Measurements from ENCODE around the gene TENM4. TPM values are rescaled to one million over a fixed set of nuclear protein-coding genes. Genes with fewer than 3 reads are reported as not detected.

Gene TENM4
- total and polyA plus RNA-seq, 2 of the 13 experiments (the other 11 are each of a cell fraction or from before 2014, with no cell fraction given), result not detected

DNA sequence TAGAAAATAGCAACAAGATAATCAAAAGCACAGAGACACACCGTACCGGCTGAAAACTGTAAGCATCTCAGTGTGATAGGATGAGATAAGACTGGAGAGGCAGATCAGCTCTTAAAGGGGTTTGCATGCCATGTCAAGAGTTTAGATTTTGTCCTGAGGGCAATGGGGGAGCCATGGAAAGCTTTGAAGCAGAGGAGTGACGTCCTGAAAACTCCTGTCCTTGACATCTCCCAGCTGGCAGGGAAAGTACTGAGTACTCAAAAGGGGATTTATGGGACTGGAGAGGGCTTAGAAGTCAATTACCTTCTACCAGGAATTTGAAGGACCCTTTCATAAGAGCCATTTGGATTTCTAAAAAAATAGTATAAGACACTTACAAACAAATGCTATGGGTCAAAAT is 445.7 kb downstream of the TENM4 start:
- WGBS (ENCODE audit: low lambda C conversion rate), result 29% methylated on average over 3 of the region's 3 CpGs
- no peak for FAIRE-seq
- POLR2A ChIA-PET, result no interaction called here
- TF ChIP-seq, protein P1, sequence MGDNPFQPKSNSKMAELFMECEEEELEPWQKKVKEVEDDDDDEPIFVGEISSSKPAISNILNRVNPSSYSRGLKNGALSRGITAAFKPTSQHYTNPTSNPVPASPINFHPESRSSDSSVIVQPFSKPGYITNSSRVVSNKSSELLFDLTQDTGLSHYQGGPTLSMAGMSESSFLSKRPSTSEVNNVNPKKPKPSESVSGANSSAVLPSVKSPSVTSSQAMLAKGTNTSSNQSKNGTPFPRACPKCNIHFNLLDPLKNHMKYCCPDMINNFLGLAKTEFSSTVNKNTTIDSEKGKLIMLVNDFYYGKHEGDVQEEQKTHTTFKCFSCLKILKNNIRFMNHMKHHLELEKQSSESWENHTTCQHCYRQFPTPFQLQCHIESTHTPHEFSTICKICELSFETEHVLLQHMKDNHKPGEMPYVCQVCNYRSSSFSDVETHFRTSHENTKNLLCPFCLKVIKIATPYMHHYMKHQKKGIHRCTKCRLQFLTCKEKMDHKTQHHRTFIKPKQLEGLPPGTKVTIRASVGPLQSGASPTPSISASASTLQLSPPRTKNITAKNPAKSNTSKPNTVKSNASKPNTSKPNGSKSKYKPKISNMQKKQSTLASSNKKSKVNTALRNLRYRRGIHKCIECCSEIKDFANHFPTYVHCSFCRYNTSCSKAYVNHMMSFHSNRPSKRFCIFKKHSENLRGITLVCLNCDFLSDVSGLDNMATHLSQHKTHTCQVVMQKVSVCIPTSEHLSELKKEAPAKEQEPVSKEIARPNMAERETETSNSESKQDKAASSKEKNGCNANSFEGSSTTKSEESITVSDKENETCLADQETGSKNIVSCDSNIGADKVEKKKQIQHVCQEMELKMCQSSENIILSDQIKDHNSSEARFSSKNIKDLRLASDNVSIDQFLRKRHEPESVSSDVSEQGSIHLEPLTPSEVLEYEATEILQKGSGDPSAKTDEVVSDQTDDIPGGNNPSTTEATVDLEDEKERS (CRISPR knock-in tag; IDR thresholded peaks at IDR 0.05), result no peak
- TF ChIP-seq SALL2 (CRISPR knock-in tag; IDR thresholded peaks at IDR 0.05) (no peak), ZNF530 (CRISPR knock-in tag; IDR thresholded peaks at IDR 0.05; ENCODE audit: low read depth) (no peak), SIX4 (CRISPR knock-in tag; IDR thresholded peaks at IDR 0.05) (no peak), ERF (CRISPR knock-in tag; IDR thresholded peaks at IDR 0.05) (no peak), GATAD1 (CRISPR knock-in tag; IDR thresholded peaks at IDR 0.05) (no peak), ZNF337 (CRISPR knock-in tag; IDR thresholded peaks at IDR 0.05; ENCODE audit: borderline replicate concordance, low read depth) (no peak), ZNF781 (CRISPR knock-in tag; IDR thresholded peaks at IDR 0.05; ENCODE audit: borderline replicate concordance, not compliant biosample characterization) (no peak), MTF1 (CRISPR knock-in tag; IDR thresholded peaks at IDR 0.05) (no peak), ZFP36L2 (CRISPR knock-in tag; IDR thresholded peaks at IDR 0.05) (no peak), MBD4 (IDR thresholded peaks at IDR 0.05; ENCODE audit: borderline replicate concordance, low read length) (no peak)
- TF ChIP-seq, protein P2, sequence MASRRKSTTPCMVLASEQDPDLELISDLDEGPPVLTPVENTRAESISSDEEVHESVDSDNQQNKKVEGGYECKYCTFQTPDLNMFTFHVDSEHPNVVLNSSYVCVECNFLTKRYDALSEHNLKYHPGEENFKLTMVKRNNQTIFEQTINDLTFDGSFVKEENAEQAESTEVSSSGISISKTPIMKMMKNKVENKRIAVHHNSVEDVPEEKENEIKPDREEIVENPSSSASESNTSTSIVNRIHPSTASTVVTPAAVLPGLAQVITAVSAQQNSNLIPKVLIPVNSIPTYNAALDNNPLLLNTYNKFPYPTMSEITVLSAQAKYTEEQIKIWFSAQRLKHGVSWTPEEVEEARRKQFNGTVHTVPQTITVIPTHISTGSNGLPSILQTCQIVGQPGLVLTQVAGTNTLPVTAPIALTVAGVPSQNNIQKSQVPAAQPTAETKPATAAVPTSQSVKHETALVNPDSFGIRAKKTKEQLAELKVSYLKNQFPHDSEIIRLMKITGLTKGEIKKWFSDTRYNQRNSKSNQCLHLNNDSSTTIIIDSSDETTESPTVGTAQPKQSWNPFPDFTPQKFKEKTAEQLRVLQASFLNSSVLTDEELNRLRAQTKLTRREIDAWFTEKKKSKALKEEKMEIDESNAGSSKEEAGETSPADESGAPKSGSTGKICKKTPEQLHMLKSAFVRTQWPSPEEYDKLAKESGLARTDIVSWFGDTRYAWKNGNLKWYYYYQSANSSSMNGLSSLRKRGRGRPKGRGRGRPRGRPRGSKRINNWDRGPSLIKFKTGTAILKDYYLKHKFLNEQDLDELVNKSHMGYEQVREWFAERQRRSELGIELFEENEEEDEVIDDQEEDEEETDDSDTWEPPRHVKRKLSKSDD (CRISPR knock-in tag; IDR thresholded peaks at IDR 0.05; ENCODE audit: low read depth), result no peak
- TF ChIP-seq, protein P3, sequence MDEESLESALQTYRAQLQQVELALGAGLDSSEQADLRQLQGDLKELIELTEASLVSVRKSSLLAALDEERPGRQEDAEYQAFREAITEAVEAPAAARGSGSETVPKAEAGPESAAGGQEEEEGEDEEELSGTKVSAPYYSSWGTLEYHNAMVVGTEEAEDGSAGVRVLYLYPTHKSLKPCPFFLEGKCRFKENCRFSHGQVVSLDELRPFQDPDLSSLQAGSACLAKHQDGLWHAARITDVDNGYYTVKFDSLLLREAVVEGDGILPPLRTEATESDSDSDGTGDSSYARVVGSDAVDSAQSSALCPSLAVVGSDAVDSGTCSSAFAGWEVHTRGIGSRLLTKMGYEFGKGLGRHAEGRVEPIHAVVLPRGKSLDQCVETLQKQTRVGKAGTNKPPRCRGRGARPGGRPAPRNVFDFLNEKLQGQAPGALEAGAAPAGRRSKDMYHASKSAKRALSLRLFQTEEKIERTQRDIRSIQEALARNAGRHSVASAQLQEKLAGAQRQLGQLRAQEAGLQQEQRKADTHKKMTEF (CRISPR knock-in tag; IDR thresholded peaks at IDR 0.05), result no peak

More for the DNA sequence above, 445.7 kb downstream of the TENM4 start:
- Histone ChIP-seq H3K9ac (ENCODE audit: insufficient read depth, low read depth, low read length) (no peak overlapping the region), H3K36me3 (replicated peaks in 1 of 2; ENCODE audit: control insufficient read depth in 1 of 2, insufficient read depth in 2 of 2, low read length in 2 of 2) (no peaks in the 10 kb centered on the region), H3K79me2 (ENCODE audit: insufficient read depth, low read length) (no peaks in the 10 kb centered on the region), H4K20me1 (ENCODE audit: insufficient read depth, low read length) (no peaks in the 10 kb centered on the region), H2AFZ (ENCODE audit: low read length) (no peak overlapping the region), H3K27ac (ENCODE audit: extremely low read length, insufficient read depth, low read length) (no peak overlapping the region), H3K4me3 (replicated peaks in 1 of 3; ENCODE audit: insufficient read depth in 1 of 3, low read depth in 2 of 3, low read length in 3 of 3) (no peak overlapping the region), H3K9me3 (ENCODE audit: low read length) (peaks cover 6% of the 10 kb centered on the region; the same call in 1 of the 2 replicates), H3K27me3 (ENCODE audit: control insufficient read depth in 1 of 2, insufficient read depth in 2 of 2, low read length in 2 of 2) (0 out of 5 replicates have a peak, but pooled peaks cover 0 to 3% of the 10 kb centered on the region in 2 experiments), H3K4me1 (ENCODE audit: insufficient read depth, low read length) (no peaks in the 10 kb centered on the region), H3K4me2 (ENCODE audit: low read depth, low read length) (no peak overlapping the region)
- ATAC-seq (no peak), DNase-seq (ENCODE audit: low spot score) (no peak)
- in situ Hi-C loops (cut with HindIII; ENCODE audit: extremely low pct_ligation_motif_present, low pct_unique_long_range_greater_than_20kb), result no loop called here
- BruUV-seq (replicated peaks), result no TSS peak
- intact Hi-C loops (cut with micrococcal nuclease; ENCODE audit: unreplicated experiment), result no loop called here
- CTCF ChIA-PET (ENCODE audit: low intra/inter-chr PET ratio, low total read pairs), result no interaction called here

Measured in HepG2 (cell line).